SU-DHL-6 (cell line): ENCODE data around the gene PCBP1.
"Not testable (repeated sequence)": the region's sequence is repeated elsewhere in the genome, so short reads cannot be mapped to it uniquely, and the experiment has no call there.

Source experiments
- CTCF ChIP-seq: fragments of 200-600 bp; sonication (generic); IDR thresholded peaks from one replicate; pipeline ENCODE4 v1.5.1; 2017; ENCODE audit warnings: antibody characterized with exemption, mild to moderate bottlenecking, low read length, moderate library complexity; ENCODE audit not compliant: insufficient read depth, poor library complexity, severe bottlenecking
- EZH2phosphoT487 ChIP-seq: fragments of 200-600 bp; sonication (generic), shearing (Covaris generic); conservative IDR thresholded peaks from 2 replicates; pipeline ENCODE4 v1.6.1; 2018; ENCODE audit warnings: mild to moderate bottlenecking, antibody characterized with exemption, low read length, moderate library complexity, mixed read lengths

DNA sequence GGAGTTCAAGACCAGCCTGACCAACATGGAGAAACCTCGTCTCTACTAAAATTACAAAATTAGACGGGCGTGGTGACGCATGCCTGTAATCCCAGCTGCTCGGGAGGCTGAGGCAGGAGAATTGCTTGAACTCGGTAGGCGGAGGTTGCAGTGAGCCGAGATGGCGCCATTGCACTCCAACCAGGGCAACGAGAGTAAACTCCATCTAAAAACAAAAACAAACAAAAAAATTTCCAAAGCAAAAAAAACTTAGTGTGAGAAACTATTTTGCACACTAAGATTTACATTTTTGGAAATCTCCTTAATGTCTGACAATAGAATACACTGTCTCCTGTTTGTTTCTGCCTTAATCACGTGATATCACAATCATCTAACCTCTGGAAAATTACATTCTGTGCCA is 14.4 kb downstream of the PCBP1 start:
- TF ChIP-seq EZH2phosphoT487, CTCF: not testable (repeated sequence)
